Psoas muscle (tissue), 8 donors: ENCODE results near the gene OR52N5. TPM values are rescaled to one million over a fixed set of nuclear protein-coding genes. Genes with fewer than 3 reads are reported as not detected.

ENCODE experiments used
- ATAC-seq, 4 donors: fragments of 200-7000 bp; cut with Tn5 transposase; one replicate each; pipeline ENCODE4 v1.9.1; 2020; ENCODE audit warnings: moderate library complexity in 3 of 4, mild to moderate bottlenecking in 2 of 4
- DNase-seq, 2 donors: peaks; one replicate each; pipeline ENCODE4 v3.0.0-alpha.2; 2020
- H3K27ac ChIP-seq: fragments of 200-600 bp; one replicate; pipeline ENCODE4 v1.8.0; 2022
- H3K27me3 ChIP-seq, 3 donors: fragments of 200-600 bp in 1 of 3; one replicate each; pipeline versions ENCODE4 v1.6.1 to v1.8.0; 2013 to 2022; ENCODE audit warnings: low read length in 2 of 3, mild to moderate bottlenecking in 2 of 3, moderate library complexity in 1 of 3; ENCODE audit not compliant: insufficient read depth in 3 of 3
- H3K36me3 ChIP-seq, 2 donors: fragments of 200-600 bp in 1 of 2; one replicate each; pipeline versions ENCODE4 v1.6.1 to v1.8.0; 2013 to 2022; ENCODE audit warnings: low read depth in 1 of 2, mild to moderate bottlenecking in 1 of 2, moderate library complexity in 1 of 2; ENCODE audit not compliant: insufficient read depth in 1 of 2
- H3K4me1 ChIP-seq: fragments of 200-600 bp; one replicate; pipeline ENCODE4 v1.8.0; 2022
- H3K4me3 ChIP-seq: fragments of 200-600 bp; one replicate; pipeline ENCODE4 v1.8.0; 2022; ENCODE audit warnings: mild to moderate bottlenecking
- H3K9me3 ChIP-seq: fragments of 200-600 bp; one replicate; pipeline ENCODE4 v1.8.0; 2022
- WGBS, 3 donors: extraction: QIAGEN DNeasy Blood & Tissue Kit; methylation state at CpG; one replicate each; pipeline versions ENCODE4 v1.1.6 to v1.1.7; 2013; 5-methylcytosine and 5-hydroxymethylcytosine counted together
- intact Hi-C, 2 donors: fragments of 100-400 bp; cut with DNase I; formaldehyde crosslinking; loops; one replicate each; pipeline versions ENCODE4 v1.11.0 to v1.14.2; 2022
- long read RNA-seq, 2 donors: library from polyadenylated mRNA; unstranded; transcript quantifications; one replicate each; pipeline ENCODE4 v2.0.0, GENCODE V29; 2021
- polyA plus RNA-seq, 3 donors: library from polyadenylated mRNA; stranded (reverse); fragments of 200-250 nt; gene quantifications; one replicate each; pipeline ENCODE4 v1.2.3, GENCODE V29; 2013
- total RNA-seq, 4 donors: library from RNA; stranded (reverse); fragmentation: NEBNext Ultra II Directional in 2 of 4; extraction: Animal tissue kit (Norgen Biotek cat#: 25700) in 2 of 4; gene quantifications; one replicate each; pipeline versions ENCODE4 v1.2.1 to v1.2.4, GENCODE V29; 2021 to 2023
- TF ChIP-seq, protein P1 (sequence below): fragments of 200-600 bp; IDR thresholded peaks from one replicate; pipeline ENCODE4 v1.8.0; 2022; ENCODE audit warnings: antibody characterized with exemption
- donor health status: healthy with polysubstance abuse.
- donor health status: DM: no; HTN: no; CAD: no; lungs with moderate emphysema.
- donor health status: Bipolar disorder and iron deficiency.
- donor health status: healthy.
- donor health status: DM: yes; HTN: yes; CAD: no.
- donor health status: DM: no; HTN: no; CAD: no.
- donor health status: DM: no; HTN: no; CAD: no.
- donor health status: DM: yes; HTN: yes; CAD: no.

The OR52N5 gene
- total RNA-seq (not detected), polyA plus RNA-seq (not detected)
- long read RNA-seq, donor 1, result 0 reads
- long read RNA-seq, donor 2, result 0 reads

DNA sequence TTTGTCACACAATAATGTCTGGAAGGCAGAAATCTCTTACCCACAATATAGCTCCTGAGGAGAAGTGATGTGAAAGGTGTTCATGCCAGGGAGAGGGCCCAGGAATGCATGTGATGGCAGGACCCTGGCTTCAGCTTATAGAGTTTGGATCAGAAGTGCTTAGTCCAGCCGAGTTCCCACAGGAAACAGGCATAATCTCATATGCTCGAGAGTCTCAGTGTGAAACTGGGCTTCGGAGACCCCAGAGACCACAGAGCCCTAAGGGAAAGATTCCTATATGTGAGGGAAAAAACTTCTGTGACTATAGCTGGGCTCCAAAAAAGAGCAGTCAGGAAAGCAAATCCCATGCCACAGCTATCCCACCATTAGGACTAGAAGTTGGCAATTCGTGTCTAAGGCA is at the start of gene OR52N5:
TSS of gene OR52N5 (minus strand) at position 101 of the 400 bp plus-strand sequence. CDS start 4,721 bp downstream, outside the sequence.
- TF ChIP-seq, protein P1, sequence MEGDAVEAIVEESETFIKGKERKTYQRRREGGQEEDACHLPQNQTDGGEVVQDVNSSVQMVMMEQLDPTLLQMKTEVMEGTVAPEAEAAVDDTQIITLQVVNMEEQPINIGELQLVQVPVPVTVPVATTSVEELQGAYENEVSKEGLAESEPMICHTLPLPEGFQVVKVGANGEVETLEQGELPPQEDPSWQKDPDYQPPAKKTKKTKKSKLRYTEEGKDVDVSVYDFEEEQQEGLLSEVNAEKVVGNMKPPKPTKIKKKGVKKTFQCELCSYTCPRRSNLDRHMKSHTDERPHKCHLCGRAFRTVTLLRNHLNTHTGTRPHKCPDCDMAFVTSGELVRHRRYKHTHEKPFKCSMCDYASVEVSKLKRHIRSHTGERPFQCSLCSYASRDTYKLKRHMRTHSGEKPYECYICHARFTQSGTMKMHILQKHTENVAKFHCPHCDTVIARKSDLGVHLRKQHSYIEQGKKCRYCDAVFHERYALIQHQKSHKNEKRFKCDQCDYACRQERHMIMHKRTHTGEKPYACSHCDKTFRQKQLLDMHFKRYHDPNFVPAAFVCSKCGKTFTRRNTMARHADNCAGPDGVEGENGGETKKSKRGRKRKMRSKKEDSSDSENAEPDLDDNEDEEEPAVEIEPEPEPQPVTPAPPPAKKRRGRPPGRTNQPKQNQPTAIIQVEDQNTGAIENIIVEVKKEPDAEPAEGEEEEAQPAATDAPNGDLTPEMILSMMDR, result no peak
- 24 to 44% (median 35%) methylated on average over 4 of the region's 4 CpGs for WGBS, 3 donors
- intact Hi-C loops, result no loop called here
- Histone ChIP-seq H3K27me3 (no peaks in the 10 kb centered on the region), H3K36me3 (no peaks in the 10 kb centered on the region), H3K4me3 (no peak within 1 kb of the TSS), H3K4me1 (no peaks in the 10 kb centered on the region), H3K9me3 (no peaks in the 10 kb centered on the region), H3K27ac (no peak within 1 kb of the TSS)
- ATAC-seq (no peak), DNase-seq (no peak)

DNA sequence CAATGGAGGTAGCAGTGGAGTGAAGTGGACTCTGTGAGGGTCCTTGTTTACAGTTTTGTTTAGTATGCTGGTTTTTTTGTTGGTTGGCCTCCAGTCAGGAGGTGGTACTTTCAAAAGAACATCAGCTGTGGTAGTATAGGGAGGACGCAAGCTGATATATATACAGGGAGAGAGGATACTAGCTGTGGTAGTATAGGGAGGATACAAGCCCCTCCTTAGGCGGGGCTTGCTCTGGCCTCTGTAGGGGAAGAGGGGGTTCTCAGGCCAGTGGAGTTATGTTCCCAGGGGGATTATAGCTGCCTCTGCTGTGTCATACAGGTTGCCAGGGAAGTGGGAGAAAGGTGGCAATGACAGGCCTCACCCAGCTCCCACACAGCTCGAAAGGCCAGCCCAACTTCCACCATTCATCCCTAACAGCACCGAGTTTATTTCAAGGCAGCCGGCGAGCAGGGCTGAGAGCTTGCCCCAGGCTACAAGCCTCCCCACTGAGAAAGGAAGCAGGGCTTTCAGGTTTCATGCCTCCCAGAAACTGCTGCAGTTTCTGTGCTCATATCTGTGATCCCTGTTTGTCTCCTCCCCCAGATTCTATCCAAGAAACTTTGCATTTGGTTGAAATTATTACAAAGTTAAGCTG is 48.2 kb upstream of the OR52N5 start:
- H3K27me3 ChIP-seq, result no peaks in the 10 kb centered on the region
- ATAC-seq, result no peak
- WGBS, 3 donors, result 81 to 86% (median 82%) methylated on average over 6 of the region's 6 CpGs
- H3K4me3 ChIP-seq, result no peak overlapping the region
- intact Hi-C loops, result no loop called here
- peaks cover 3% of the 10 kb centered on the region for H3K9me3 ChIP-seq
- TF ChIP-seq, protein P1, result no peak
- no peaks in the 10 kb centered on the region for H3K36me3 ChIP-seq
- no peak for DNase-seq
- no peak overlapping the region for H3K27ac ChIP-seq
- no peaks in the 10 kb centered on the region for H3K4me1 ChIP-seq

DNA sequence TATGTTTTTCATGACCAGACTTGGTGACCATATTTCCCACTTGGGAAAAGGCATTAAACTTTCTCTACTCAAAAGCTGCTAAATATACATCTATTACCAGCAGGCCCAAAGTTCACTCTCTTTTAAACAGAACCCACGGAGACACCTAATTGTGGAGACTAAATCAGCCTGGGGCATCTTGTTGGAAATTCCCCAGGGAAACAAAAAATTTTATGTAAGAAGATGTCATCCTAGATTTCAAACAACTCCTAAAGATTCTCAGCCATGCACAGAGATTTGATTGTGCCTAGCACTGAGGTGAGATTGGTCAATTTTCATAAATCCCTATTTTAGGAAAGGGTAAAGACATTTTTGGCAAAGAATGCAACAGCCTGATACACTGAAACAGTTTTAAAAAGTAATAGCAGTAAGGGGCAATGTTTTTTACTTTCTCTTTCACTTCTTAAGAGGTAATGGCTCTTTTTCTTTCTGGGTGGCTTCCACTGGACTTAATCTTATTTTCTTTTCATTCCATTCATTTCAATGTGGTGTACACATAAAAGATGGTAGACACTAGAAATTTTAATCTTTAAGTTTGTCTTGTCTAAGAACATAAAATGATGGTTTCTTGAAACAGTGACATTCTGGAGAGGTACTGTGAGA is 35.2 kb upstream of the OR52N5 start:
- H3K27ac ChIP-seq, result no peak overlapping the region
- DNase-seq, result no peak
- WGBS, 3 donors, result 45 to 50% (median 47%) methylated on average over 1 of the region's 1 CpG
- TF ChIP-seq, protein P1, result no peak
- no peak for ATAC-seq
- intact Hi-C loops, result no loop called here
- no peaks in the 10 kb centered on the region for H3K9me3 ChIP-seq
- no peaks in the 10 kb centered on the region for H3K4me1 ChIP-seq
- no peaks in the 10 kb centered on the region for H3K36me3 ChIP-seq
- no peak overlapping the region for H3K4me3 ChIP-seq
- no peaks in the 10 kb centered on the region for H3K27me3 ChIP-seq

DNA sequence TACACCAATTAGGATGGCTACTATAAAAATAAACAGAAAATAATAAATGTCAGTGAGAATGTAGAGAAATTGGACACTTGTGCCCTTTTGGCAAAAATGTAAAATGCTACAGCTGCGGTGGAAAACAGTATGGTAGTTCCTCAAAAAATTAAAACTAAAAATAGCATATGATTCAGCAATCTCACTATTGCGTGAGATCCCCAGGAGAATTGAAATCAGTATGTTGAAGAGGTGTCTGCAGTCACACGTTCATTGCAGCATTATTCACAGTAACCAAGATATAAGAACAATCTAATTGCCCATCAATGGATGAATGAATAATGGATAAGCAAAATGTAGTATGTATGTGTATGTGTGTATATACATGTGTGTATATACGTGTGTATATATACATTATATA is 32.4 kb upstream of the OR52N5 start:
- intact Hi-C loops, result no loop called here
- H3K4me3 ChIP-seq, result no peak overlapping the region
- no peaks in the 10 kb centered on the region for H3K27me3 ChIP-seq
- 30 to 53% (median 42%) methylated on average over 4 of the region's 4 CpGs for WGBS, 3 donors
- no peaks in the 10 kb centered on the region for H3K4me1 ChIP-seq
- H3K9me3 ChIP-seq, result no peaks in the 10 kb centered on the region
- no peaks in the 10 kb centered on the region for H3K36me3 ChIP-seq
- ATAC-seq (no peak), DNase-seq (no peak)
- TF ChIP-seq, protein P1, result no peak
- H3K27ac ChIP-seq, result no peak overlapping the region
